HEK293 (cell line): Measurements from ENCODE around the gene PRKG1.

Source experiments
- EGR2 ChIP-seq: fragments of 450-650 bp; formaldehyde crosslinking; IDR thresholded peaks from 2 replicates; pipeline ENCODE4 v1.5.1; 2016; ENCODE audit warnings: low read depth, missing biosample characterization, missing genetic modification characterization
- GLIS1 ChIP-seq: fragments of 450-650 bp; formaldehyde crosslinking; IDR thresholded peaks from 2 replicates; pipeline ENCODE4 v1.5.1; 2016; ENCODE audit warnings: missing biosample characterization, missing genetic modification characterization
- IKZF3 ChIP-seq: fragments of 450-650 bp; IDR thresholded peaks from 2 replicates; pipeline ENCODE4 v1.5.0; 2018; ENCODE audit warnings: missing biosample characterization, mild to moderate bottlenecking, missing genetic modification characterization, moderate library complexity
- KLF10 ChIP-seq: fragments of 450-650 bp; IDR thresholded peaks from 2 replicates; pipeline ENCODE4 v1.5.1; 2018; ENCODE audit warnings: missing biosample characterization, mild to moderate bottlenecking, missing genetic modification characterization
- KLF16 ChIP-seq: fragments of 450-650 bp; formaldehyde crosslinking; IDR thresholded peaks from 2 replicates; pipeline ENCODE4 v1.5.1; 2017; ENCODE audit warnings: missing biosample characterization, missing genetic modification characterization
- PRDM1 ChIP-seq: fragments of 450-650 bp; formaldehyde crosslinking; IDR thresholded peaks from 2 replicates; pipeline ENCODE4; 2016; ENCODE audit warnings: missing biosample characterization, missing genetic modification characterization
- ZBTB48 ChIP-seq: fragments of 450-650 bp; formaldehyde crosslinking; IDR thresholded peaks from 2 replicates; pipeline ENCODE4 v1.5.1; 2016; ENCODE audit warnings: missing biosample characterization, missing genetic modification characterization
- ZBTB8A ChIP-seq: fragments of 450-650 bp; formaldehyde crosslinking; IDR thresholded peaks from 2 replicates; pipeline ENCODE4 v1.5.1; 2016; ENCODE audit warnings: missing biosample characterization, missing genetic modification characterization
- ZFHX2 ChIP-seq: fragments of 450-650 bp; formaldehyde crosslinking; conservative IDR thresholded peaks from 2 replicates; pipeline ENCODE4 v1.5.1; 2016; ENCODE audit warnings: missing biosample characterization, missing genetic modification characterization
- ZNF155 ChIP-seq: fragments of 450-650 bp; formaldehyde crosslinking; IDR thresholded peaks from 2 replicates; pipeline ENCODE4 v1.5.1; 2016; ENCODE audit warnings: missing biosample characterization, missing genetic modification characterization
- ZNF157 ChIP-seq: fragments of 450-650 bp; formaldehyde crosslinking; IDR thresholded peaks from 2 replicates; pipeline ENCODE4 v1.5.1; 2016; ENCODE audit warnings: missing biosample characterization, missing genetic modification characterization
- ZNF169 ChIP-seq: fragments of 450-650 bp; formaldehyde crosslinking; IDR thresholded peaks from 2 replicates; pipeline ENCODE4 v1.5.1; 2016; ENCODE audit warnings: missing biosample characterization, missing genetic modification characterization
- ZNF184 ChIP-seq: fragments of 450-650 bp; IDR thresholded peaks from 2 replicates; pipeline ENCODE4 v1.5.1; 2018; ENCODE audit warnings: missing biosample characterization, mild to moderate bottlenecking, missing genetic modification characterization
- ZNF221 ChIP-seq: fragments of 450-650 bp; formaldehyde crosslinking; IDR thresholded peaks from 2 replicates; pipeline ENCODE4 v1.5.1; 2017; ENCODE audit warnings: missing biosample characterization, missing genetic modification characterization, borderline replicate concordance
- ZNF341 ChIP-seq: fragments of 450-650 bp; formaldehyde crosslinking; IDR thresholded peaks from 2 replicates; pipeline ENCODE4; 2016; ENCODE audit warnings: low read depth, missing biosample characterization, missing genetic modification characterization
- ZNF426 ChIP-seq: fragments of 450-650 bp; formaldehyde crosslinking; IDR thresholded peaks from 2 replicates; pipeline ENCODE4 v1.5.1; 2017; ENCODE audit warnings: missing biosample characterization, missing genetic modification characterization, mild to moderate bottlenecking, inconsistent platforms, moderate library complexity
- ZNF529 ChIP-seq: fragments of 450-650 bp; formaldehyde crosslinking; IDR thresholded peaks from 2 replicates; pipeline ENCODE4 v1.5.1; 2017; ENCODE audit warnings: missing genetic modification characterization, missing biosample characterization; ENCODE audit not compliant: insufficient replicate concordance
- ZNF530 ChIP-seq: fragments of 450-650 bp; formaldehyde crosslinking; IDR thresholded peaks from 2 replicates; pipeline ENCODE4 v1.5.1; 2016; ENCODE audit warnings: low read depth, missing biosample characterization, missing genetic modification characterization
- ZNF626 ChIP-seq: fragments of 450-650 bp; sonication (Bioruptor Pico); formaldehyde crosslinking; IDR thresholded peaks from 2 replicates; pipeline ENCODE4 v1.5.1; 2018; ENCODE audit warnings: missing biosample characterization, missing genetic modification characterization, inconsistent platforms
- ZNF660 ChIP-seq: fragments of 450-650 bp; IDR thresholded peaks from 2 replicates; pipeline ENCODE4 v1.5.1; 2018; ENCODE audit warnings: missing biosample characterization, mild to moderate bottlenecking, missing genetic modification characterization
- ZNF747 ChIP-seq: fragments of 450-650 bp; formaldehyde crosslinking; IDR thresholded peaks from 2 replicates; pipeline ENCODE4 v1.5.1; 2016; ENCODE audit warnings: missing biosample characterization, missing genetic modification characterization
- ZNF76 ChIP-seq: fragments of 450-650 bp; formaldehyde crosslinking; IDR thresholded peaks from 2 replicates; pipeline ENCODE4; 2016; ENCODE audit warnings: low read depth, missing biosample characterization, missing genetic modification characterization, borderline replicate concordance
- TF ChIP-seq, protein P1 (sequence below): fragments of 450-650 bp; formaldehyde crosslinking; IDR thresholded peaks from 2 replicates; pipeline ENCODE4 v1.5.1; 2016; ENCODE audit warnings: missing biosample characterization, missing genetic modification characterization
- TF ChIP-seq, protein P2 (sequence below): fragments of 450-650 bp; formaldehyde crosslinking; IDR thresholded peaks from 2 replicates; pipeline ENCODE4 v1.5.1; 2016; ENCODE audit warnings: missing biosample characterization, missing genetic modification characterization
- TF ChIP-seq, protein P3 (sequence below): fragments of 450-650 bp; formaldehyde crosslinking; IDR thresholded peaks from 2 replicates; pipeline ENCODE4 v1.5.1; 2017; ENCODE audit warnings: missing biosample characterization, missing genetic modification characterization
- TF ChIP-seq, protein P4 (sequence below): fragments of 450-650 bp; formaldehyde crosslinking; IDR thresholded peaks from 2 replicates; pipeline ENCODE4 v1.5.1; 2016; ENCODE audit warnings: missing biosample characterization, missing genetic modification characterization
- TF ChIP-seq, protein P5 (sequence below): fragments of 450-650 bp; formaldehyde crosslinking; IDR thresholded peaks from 2 replicates; pipeline ENCODE4 v1.5.1; 2016; ENCODE audit warnings: missing biosample characterization, missing genetic modification characterization
- TF ChIP-seq, protein P6 (sequence below): fragments of 450-650 bp; IDR thresholded peaks from 2 replicates; pipeline ENCODE4 v1.5.1; 2018; ENCODE audit warnings: missing biosample characterization, missing genetic modification characterization

PRKG1 gene

DNA sequence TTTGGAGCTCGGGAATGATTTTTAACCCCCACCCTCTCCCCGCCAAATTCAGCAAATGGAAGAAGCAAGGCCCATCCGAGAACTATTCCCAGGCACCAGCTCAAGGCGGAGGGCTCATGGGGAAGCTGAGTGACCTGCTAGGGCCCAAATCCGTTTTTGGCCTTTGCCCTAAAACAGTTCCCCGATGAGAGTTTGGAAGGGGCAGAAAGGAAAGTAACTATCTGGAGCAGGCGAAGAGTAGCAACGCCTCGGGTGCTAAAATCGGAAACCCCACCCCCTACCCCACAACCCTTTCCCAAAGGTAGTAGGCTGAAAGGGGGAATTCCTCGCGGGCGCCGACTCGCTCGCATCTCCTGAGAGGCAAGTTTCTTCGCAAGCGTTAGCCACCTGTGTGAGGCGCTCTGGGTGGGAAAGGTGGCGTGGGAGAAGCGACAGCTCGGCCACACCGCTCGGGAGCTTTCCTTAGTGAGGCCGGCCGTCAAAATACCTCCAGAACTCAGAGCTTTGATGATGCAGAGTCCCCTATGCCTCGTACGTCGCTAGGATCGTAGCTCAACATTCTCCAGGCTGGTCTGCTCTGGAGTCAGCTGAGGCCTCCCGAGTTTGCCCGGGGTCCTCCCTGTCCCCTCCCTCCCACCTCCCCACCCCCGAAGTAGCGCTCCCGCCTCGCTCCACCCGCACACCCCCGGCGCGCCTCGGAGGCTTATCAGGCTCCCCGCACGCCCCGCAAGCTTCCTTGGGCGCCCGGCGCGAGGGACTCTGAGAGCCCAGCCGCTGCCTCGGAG is 642 bp upstream of the PRKG1 start (continued):
- TF ChIP-seq ZNF660 (tag by site-specific recombination) = no peak
- TF ChIP-seq, protein P1, sequence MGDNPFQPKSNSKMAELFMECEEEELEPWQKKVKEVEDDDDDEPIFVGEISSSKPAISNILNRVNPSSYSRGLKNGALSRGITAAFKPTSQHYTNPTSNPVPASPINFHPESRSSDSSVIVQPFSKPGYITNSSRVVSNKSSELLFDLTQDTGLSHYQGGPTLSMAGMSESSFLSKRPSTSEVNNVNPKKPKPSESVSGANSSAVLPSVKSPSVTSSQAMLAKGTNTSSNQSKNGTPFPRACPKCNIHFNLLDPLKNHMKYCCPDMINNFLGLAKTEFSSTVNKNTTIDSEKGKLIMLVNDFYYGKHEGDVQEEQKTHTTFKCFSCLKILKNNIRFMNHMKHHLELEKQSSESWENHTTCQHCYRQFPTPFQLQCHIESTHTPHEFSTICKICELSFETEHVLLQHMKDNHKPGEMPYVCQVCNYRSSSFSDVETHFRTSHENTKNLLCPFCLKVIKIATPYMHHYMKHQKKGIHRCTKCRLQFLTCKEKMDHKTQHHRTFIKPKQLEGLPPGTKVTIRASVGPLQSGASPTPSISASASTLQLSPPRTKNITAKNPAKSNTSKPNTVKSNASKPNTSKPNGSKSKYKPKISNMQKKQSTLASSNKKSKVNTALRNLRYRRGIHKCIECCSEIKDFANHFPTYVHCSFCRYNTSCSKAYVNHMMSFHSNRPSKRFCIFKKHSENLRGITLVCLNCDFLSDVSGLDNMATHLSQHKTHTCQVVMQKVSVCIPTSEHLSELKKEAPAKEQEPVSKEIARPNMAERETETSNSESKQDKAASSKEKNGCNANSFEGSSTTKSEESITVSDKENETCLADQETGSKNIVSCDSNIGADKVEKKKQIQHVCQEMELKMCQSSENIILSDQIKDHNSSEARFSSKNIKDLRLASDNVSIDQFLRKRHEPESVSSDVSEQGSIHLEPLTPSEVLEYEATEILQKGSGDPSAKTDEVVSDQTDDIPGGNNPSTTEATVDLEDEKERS (tag by site-specific recombination) = no peak
- TF ChIP-seq ZNF184 = no peak
- TF ChIP-seq ZBTB48 (tag by site-specific recombination) = no peak
- peak; percentile 87 for TF ChIP-seq ZFHX2 (tag by site-specific recombination)
- TF ChIP-seq ZNF221 (tag by site-specific recombination) = no peak
- TF ChIP-seq, protein P2, sequence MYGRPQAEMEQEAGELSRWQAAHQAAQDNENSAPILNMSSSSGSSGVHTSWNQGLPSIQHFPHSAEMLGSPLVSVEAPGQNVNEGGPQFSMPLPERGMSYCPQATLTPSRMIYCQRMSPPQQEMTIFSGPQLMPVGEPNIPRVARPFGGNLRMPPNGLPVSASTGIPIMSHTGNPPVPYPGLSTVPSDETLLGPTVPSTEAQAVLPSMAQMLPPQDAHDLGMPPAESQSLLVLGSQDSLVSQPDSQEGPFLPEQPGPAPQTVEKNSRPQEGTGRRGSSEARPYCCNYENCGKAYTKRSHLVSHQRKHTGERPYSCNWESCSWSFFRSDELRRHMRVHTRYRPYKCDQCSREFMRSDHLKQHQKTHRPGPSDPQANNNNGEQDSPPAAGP (tag by site-specific recombination) = 0 out of 2 replicates have a peak, but pooled peaks have one; percentile 19
- TF ChIP-seq ZNF169 (tag by site-specific recombination) = no peak
- no peak for TF ChIP-seq ZNF157
- TF ChIP-seq, protein P3, sequence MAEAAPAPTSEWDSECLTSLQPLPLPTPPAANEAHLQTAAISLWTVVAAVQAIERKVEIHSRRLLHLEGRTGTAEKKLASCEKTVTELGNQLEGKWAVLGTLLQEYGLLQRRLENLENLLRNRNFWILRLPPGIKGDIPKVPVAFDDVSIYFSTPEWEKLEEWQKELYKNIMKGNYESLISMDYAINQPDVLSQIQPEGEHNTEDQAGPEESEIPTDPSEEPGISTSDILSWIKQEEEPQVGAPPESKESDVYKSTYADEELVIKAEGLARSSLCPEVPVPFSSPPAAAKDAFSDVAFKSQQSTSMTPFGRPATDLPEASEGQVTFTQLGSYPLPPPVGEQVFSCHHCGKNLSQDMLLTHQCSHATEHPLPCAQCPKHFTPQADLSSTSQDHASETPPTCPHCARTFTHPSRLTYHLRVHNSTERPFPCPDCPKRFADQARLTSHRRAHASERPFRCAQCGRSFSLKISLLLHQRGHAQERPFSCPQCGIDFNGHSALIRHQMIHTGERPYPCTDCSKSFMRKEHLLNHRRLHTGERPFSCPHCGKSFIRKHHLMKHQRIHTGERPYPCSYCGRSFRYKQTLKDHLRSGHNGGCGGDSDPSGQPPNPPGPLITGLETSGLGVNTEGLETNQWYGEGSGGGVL = peak; percentile 66
- no peak for TF ChIP-seq ZNF530
- TF ChIP-seq, protein P4, sequence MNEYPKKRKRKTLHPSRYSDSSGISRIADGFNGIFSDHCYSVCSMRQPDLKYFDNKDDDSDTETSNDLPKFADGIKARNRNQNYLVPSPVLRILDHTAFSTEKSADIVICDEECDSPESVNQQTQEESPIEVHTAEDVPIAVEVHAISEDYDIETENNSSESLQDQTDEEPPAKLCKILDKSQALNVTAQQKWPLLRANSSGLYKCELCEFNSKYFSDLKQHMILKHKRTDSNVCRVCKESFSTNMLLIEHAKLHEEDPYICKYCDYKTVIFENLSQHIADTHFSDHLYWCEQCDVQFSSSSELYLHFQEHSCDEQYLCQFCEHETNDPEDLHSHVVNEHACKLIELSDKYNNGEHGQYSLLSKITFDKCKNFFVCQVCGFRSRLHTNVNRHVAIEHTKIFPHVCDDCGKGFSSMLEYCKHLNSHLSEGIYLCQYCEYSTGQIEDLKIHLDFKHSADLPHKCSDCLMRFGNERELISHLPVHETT (tag by site-specific recombination) = no peak
- no peak for TF ChIP-seq ZNF155 (tag by site-specific recombination)
- 0 out of 2 replicates have a peak, but pooled peaks have one; percentile 6 for TF ChIP-seq IKZF3
- TF ChIP-seq, protein P5, sequence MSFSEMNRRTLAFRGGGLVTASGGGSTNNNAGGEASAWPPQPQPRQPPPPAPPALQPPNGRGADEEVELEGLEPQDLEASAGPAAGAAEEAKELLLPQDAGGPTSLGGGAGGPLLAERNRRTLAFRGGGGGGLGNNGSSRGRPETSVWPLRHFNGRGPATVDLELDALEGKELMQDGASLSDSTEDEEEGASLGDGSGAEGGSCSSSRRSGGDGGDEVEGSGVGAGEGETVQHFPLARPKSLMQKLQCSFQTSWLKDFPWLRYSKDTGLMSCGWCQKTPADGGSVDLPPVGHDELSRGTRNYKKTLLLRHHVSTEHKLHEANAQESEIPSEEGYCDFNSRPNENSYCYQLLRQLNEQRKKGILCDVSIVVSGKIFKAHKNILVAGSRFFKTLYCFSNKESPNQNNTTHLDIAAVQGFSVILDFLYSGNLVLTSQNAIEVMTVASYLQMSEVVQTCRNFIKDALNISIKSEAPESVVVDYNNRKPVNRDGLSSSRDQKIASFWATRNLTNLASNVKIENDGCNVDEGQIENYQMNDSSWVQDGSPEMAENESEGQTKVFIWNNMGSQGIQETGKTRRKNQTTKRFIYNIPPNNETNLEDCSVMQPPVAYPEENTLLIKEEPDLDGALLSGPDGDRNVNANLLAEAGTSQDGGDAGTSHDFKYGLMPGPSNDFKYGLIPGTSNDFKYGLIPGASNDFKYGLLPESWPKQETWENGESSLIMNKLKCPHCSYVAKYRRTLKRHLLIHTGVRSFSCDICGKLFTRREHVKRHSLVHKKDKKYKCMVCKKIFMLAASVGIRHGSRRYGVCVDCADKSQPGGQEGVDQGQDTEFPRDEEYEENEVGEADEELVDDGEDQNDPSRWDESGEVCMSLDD (tag by site-specific recombination) = no peak
- no peak for TF ChIP-seq ZNF426
- no peak for TF ChIP-seq ZNF529 (tag by site-specific recombination)
- no peak for TF ChIP-seq ZNF76 (tag by site-specific recombination)
- no peak for TF ChIP-seq ZNF626 (tag by site-specific recombination)
- peak; percentile 37 for TF ChIP-seq GLIS1
- no peak for TF ChIP-seq ZNF341 (tag by site-specific recombination)
- TF ChIP-seq PRDM1 (tag by site-specific recombination) = peak; percentile 85
- TF ChIP-seq ZBTB8A (tag by site-specific recombination) = peak; percentile 49
- TF ChIP-seq KLF10 (tag by site-specific recombination) = no peak
- TF ChIP-seq KLF16 (tag by site-specific recombination) = 0 out of 2 replicates have a peak, but pooled peaks have one; percentile 32
- TF ChIP-seq, protein P6, sequence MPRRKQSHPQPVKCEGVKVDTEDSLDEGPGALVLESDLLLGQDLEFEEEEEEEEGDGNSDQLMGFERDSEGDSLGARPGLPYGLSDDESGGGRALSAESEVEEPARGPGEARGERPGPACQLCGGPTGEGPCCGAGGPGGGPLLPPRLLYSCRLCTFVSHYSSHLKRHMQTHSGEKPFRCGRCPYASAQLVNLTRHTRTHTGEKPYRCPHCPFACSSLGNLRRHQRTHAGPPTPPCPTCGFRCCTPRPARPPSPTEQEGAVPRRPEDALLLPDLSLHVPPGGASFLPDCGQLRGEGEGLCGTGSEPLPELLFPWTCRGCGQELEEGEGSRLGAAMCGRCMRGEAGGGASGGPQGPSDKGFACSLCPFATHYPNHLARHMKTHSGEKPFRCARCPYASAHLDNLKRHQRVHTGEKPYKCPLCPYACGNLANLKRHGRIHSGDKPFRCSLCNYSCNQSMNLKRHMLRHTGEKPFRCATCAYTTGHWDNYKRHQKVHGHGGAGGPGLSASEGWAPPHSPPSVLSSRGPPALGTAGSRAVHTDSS = no peak
- no peak for TF ChIP-seq ZNF747 (tag by site-specific recombination)
- peak; percentile 78 for TF ChIP-seq EGR2 (tag by site-specific recombination)
